GM12891 (cell line): Measurements from ENCODE around the gene UNC45A.

Experiments
- POLR2AphosphoS5 ChIP-seq: IDR thresholded peaks from 2 replicates; pipeline ENCODE4 v1.6.1; 2011; ENCODE audit warnings: low read depth, low read length, control low read depth
- POU2F2 ChIP-seq: IDR thresholded peaks from 2 replicates; pipeline ENCODE4 v1.6.1; 2011; ENCODE audit warnings: low read depth, mild to moderate bottlenecking, control low read depth, low read length, moderate library complexity
- SPI1 ChIP-seq: IDR thresholded peaks from 2 replicates; pipeline ENCODE4 v1.6.1; 2011; ENCODE audit warnings: low read depth, low read length, control low read depth
- TAF1 ChIP-seq: IDR thresholded peaks from 2 replicates; pipeline ENCODE4 v1.6.1; 2011; ENCODE audit warnings: low read depth, low read length, control low read depth

DNA sequence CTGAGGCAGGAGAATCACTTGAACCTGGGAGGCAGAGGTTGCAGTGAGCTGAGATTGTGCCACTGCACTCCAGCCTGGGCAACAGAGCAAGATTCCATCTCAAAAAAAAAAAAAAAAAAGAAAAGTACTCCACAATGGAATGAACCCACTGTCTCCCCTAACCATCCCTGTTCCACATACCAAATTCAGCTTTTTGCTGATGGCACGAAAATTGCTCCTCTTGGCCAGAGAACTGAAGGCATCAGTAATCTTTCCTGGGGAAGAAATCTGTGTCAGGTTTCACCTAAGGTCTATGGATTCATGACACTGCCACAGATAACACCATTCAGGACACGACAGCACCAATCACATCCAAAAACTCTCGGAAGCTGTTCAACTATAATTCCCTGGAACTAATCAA is 66.1 kb downstream of the UNC45A start:
- TF ChIP-seq POLR2AphosphoS5 (no peak), TAF1 (no peak), SPI1 (no peak), POU2F2 (no peak)
